ENCODE data around the gene HCFC1R1.

Gene HCFC1R1

GRCh38 chr16:3021449-3022207 is 2.1 kb downstream of the HCFC1R1 start (continued):
- TF ChIP-seq, protein P1, sequence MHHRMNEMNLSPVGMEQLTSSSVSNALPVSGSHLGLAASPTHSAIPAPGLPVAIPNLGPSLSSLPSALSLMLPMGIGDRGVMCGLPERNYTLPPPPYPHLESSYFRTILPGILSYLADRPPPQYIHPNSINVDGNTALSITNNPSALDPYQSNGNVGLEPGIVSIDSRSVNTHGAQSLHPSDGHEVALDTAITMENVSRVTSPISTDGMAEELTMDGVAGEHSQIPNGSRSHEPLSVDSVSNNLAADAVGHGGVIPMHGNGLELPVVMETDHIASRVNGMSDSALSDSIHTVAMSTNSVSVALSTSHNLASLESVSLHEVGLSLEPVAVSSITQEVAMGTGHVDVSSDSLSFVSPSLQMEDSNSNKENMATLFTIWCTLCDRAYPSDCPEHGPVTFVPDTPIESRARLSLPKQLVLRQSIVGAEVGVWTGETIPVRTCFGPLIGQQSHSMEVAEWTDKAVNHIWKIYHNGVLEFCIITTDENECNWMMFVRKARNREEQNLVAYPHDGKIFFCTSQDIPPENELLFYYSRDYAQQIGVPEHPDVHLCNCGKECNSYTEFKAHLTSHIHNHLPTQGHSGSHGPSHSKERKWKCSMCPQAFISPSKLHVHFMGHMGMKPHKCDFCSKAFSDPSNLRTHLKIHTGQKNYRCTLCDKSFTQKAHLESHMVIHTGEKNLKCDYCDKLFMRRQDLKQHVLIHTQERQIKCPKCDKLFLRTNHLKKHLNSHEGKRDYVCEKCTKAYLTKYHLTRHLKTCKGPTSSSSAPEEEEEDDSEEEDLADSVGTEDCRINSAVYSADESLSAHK (tag by site-specific recombination; IDR thresholded peaks at IDR 0.05) = no peak
- no peak for TF ChIP-seq ZXDB (tag by site-specific recombination; IDR thresholded peaks at IDR 0.05)
- peak; percentile 45 for TF ChIP-seq ZEB2 (tag by site-specific recombination; IDR thresholded peaks at IDR 0.05)
- TF ChIP-seq, protein P2, sequence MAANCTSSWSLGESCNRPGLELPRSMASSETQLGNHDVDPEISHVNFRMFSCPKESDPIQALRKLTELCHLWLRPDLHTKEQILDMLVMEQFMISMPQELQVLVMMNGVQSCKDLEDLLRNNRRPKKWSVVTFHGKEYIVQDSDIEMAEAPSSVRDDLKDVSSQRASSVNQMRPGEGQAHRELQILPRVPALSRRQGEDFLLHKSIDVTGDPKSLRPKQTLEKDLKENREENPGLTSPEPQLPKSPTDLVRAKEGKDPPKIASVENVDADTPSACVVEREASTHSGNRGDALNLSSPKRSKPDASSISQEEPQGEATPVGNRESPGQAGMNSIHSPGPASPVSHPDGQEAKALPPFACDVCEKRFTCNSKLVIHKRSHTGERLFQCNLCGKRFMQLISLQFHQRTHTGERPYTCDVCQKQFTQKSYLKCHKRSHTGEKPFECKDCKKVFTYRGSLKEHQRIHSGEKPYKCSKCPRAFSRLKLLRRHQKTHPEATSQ (tag by site-specific recombination; IDR thresholded peaks at IDR 0.05) = no peak
- no peak for TF ChIP-seq ZBTB7A (tag by site-specific recombination; IDR thresholded peaks at IDR 0.05; ENCODE audit: low read depth)

- CTCF ChIA-PET = interaction anchor here (0.6 to 4.1 kb wide), 10 partner anchors 7 to 70 kb away, joined by 3 to 41 read pairs (median 4); no protein-coding TSS in a partner anchor
- POLR2A ChIA-PET = interaction anchor here (0.5 to 11.9 kb wide), 23 partner anchors 7 to 1056 kb away, joined by 3 to 247 read pairs (median 5); partner anchors contain the start of genes CLDN9, FLYWCH1, FLYWCH2 and KREMEN2
- H3K27ac ChIP-seq (ENCODE audit: extremely low read depth, low read depth, low read length) = peak overlapping the region; percentile 54
- peaks cover 21% of the 10 kb centered on the region for H3K4me1 ChIP-seq (ENCODE audit: control insufficient read depth, insufficient read depth, low read length)
- H3K9me3 ChIP-seq (ENCODE audit: control insufficient read depth, insufficient read depth, low read depth, low read length) = no peaks in the 10 kb centered on the region
- H3K4me3 ChIP-seq (ENCODE audit: low read depth, low read length) = peak overlapping the region; percentile 75
- H3K36me3 ChIP-seq (ENCODE audit: control insufficient read depth in 2 of 2, insufficient read depth in 1 of 2, low read length in 2 of 2) = peaks cover 0 to 6% of the 10 kb centered on the region in 2 experiments; a peak in 1 of 3 replicates
- TF ChIP-seq ZNF211 (tag by site-specific recombination; IDR thresholded peaks at IDR 0.05; ENCODE audit: low read depth) (no peak), GLI4 (tag by site-specific recombination; IDR thresholded peaks at IDR 0.05) (no peak), KLF10 (tag by site-specific recombination; IDR thresholded peaks at IDR 0.05) (peak; percentile 94), ZFP37 (tag by site-specific recombination; IDR thresholded peaks at IDR 0.05) (peak; percentile 63), EGR2 (tag by site-specific recombination; IDR thresholded peaks at IDR 0.05; ENCODE audit: low read depth) (peak; percentile 36), ZNF157 (tag by site-specific recombination; IDR thresholded peaks at IDR 0.05) (no peak), ZNF18 (tag by site-specific recombination; IDR thresholded peaks at IDR 0.05) (no peak), ZBTB7A (tag by site-specific recombination; IDR thresholded peaks at IDR 0.05; ENCODE audit: low read depth) (peak; percentile 96), ZEB2 (tag by site-specific recombination; IDR thresholded peaks at IDR 0.05) (peak; percentile 98), ZNF561 (tag by site-specific recombination; IDR thresholded peaks at IDR 0.05; ENCODE audit: borderline replicate concordance) (no peak), ZBTB49 (tag by site-specific recombination; IDR thresholded peaks at IDR 0.05; ENCODE audit: low read depth) (no peak)
- TF ChIP-seq, protein P3, sequence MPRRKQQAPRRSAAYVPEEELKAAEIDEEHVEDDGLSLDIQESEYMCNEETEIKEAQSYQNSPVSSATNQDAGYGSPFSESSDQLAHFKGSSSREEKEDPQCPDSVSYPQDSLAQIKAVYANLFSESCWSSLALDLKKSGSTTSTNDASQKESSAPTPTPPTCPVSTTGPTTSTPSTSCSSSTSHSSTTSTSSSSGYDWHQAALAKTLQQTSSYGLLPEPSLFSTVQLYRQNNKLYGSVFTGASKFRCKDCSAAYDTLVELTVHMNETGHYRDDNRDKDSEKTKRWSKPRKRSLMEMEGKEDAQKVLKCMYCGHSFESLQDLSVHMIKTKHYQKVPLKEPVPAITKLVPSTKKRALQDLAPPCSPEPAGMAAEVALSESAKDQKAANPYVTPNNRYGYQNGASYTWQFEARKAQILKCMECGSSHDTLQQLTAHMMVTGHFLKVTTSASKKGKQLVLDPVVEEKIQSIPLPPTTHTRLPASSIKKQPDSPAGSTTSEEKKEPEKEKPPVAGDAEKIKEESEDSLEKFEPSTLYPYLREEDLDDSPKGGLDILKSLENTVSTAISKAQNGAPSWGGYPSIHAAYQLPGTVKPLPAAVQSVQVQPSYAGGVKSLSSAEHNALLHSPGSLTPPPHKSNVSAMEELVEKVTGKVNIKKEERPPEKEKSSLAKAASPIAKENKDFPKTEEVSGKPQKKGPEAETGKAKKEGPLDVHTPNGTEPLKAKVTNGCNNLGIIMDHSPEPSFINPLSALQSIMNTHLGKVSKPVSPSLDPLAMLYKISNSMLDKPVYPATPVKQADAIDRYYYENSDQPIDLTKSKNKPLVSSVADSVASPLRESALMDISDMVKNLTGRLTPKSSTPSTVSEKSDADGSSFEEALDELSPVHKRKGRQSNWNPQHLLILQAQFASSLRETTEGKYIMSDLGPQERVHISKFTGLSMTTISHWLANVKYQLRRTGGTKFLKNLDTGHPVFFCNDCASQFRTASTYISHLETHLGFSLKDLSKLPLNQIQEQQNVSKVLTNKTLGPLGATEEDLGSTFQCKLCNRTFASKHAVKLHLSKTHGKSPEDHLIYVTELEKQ (tag by site-specific recombination; IDR thresholded peaks at IDR 0.05; ENCODE audit: borderline replicate concordance) = peak; percentile 36; the same call in 1 of the 2 replicates
- TF ChIP-seq, protein P1 (tag by site-specific recombination; IDR thresholded peaks at IDR 0.05) = peak; percentile 71
- TF ChIP-seq, protein P4, sequence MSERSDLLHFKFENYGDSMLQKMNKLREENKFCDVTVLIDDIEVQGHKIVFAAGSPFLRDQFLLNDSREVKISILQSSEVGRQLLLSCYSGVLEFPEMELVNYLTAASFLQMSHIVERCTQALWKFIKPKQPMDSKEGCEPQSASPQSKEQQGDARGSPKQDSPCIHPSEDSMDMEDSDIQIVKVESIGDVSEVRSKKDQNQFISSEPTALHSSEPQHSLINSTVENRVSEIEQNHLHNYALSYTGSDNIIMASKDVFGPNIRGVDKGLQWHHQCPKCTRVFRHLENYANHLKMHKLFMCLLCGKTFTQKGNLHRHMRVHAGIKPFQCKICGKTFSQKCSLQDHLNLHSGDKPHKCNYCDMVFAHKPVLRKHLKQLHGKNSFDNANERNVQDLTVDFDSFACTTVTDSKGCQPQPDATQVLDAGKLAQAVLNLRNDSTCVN (tag by site-specific recombination; optimal IDR thresholded peaks at IDR 0.05) = peak; percentile 78
Observed at GRCh38 chr16:3020604-3021448, 2.9 kb downstream of the HCFC1R1 start.

Data from HEK293 (cell line).